SK-N-DZ (cell line): ENCODE results near the gene SPIB.
"Not testable (repeated sequence)": the region's sequence is repeated elsewhere in the genome, so short reads cannot be mapped to it uniquely, and the experiment has no call there.

Experiments
- DNase-seq: peaks from one replicate; pipeline ENCODE4 v3.0.0-alpha.2; 2015; ENCODE audit warnings: low spot score

The SPIB gene

GRCh38 chr19:50390952-50391351 lies 27.8 kb upstream of the SPIB start:
- DNase-seq: not testable (repeated sequence)

GRCh38 chr19:50392759-50393158 lies 26.0 kb upstream of the SPIB start:
- DNase-seq: no peak

- no peak for DNase-seq
Observed at GRCh38 chr19:50393589-50393988, 25.1 kb upstream of the SPIB start.

GRCh38 chr19:50394017-50394416 lies 24.7 kb upstream of the SPIB start:
- no peak for DNase-seq

- no peak for DNase-seq
Observed at GRCh38 chr19:50398675-50399367, 19.9 kb upstream of the SPIB start.

- no peak for DNase-seq
Observed at GRCh38 chr19:50399368-50399745, 19.4 kb upstream of the SPIB start.

GRCh38 chr19:50401605-50402450 lies 16.9 kb upstream of the SPIB start:
- no peak for DNase-seq

GRCh38 chr19:50402544-50403301 lies 16.0 kb upstream of the SPIB start:
- no peak for DNase-seq

- no peak for DNase-seq
Observed at GRCh38 chr19:50406156-50406820, 12.4 kb upstream of the SPIB start.

- no peak for DNase-seq
Observed at GRCh38 chr19:50406829-50407228, 11.9 kb upstream of the SPIB start.

- DNase-seq: no peak
Observed at GRCh38 chr19:50409347-50409746, 9.4 kb upstream of the SPIB start.

GRCh38 chr19:50410109-50410508 lies 8.6 kb upstream of the SPIB start:
- DNase-seq: no peak

- no peak for DNase-seq
Observed at GRCh38 chr19:50412419-50412818, 6.3 kb upstream of the SPIB start.

GRCh38 chr19:50413096-50413495 lies 5.6 kb upstream of the SPIB start:
- no peak for DNase-seq

- no peak for DNase-seq
Observed at GRCh38 chr19:50413531-50413930, 5.2 kb upstream of the SPIB start.

GRCh38 chr19:50414864-50415660 lies 3.7 kb upstream of the SPIB start:
- DNase-seq: peak; percentile 36

GRCh38 chr19:50415661-50416033 lies 3.1 kb upstream of the SPIB start:
- no peak for DNase-seq

- DNase-seq: no peak
Observed at GRCh38 chr19:50416034-50416977, 2.4 kb upstream of the SPIB start.

GRCh38 chr19:50417111-50418081 lies 1.3 kb upstream of the SPIB start:
- no peak for DNase-seq
